B cell (primary cell): ENCODE data around the gene KRTAP12-4. TPM values are rescaled to one million over a fixed set of nuclear protein-coding genes. Genes with fewer than 3 reads are reported as not detected.
"Not testable (repeated sequence)": the region's sequence is repeated elsewhere in the genome, so short reads cannot be mapped to it uniquely, and the experiment has no call there.

Experiments used
- ATAC-seq: fragments of 200-7000 bp; cut with Tn5 transposase; one replicate; pipeline ENCODE4 v1.10.0; 2021; ENCODE audit warnings: low read depth, mild to moderate bottlenecking, moderate number of reproducible peaks, moderate library complexity
- CTCF ChIA-PET: fragments of 350-600 bp; sonication (Branson Sonifier 250); formaldehyde crosslinking; loops from one replicate; lab custom pipeline; 2021; ENCODE audit warnings: antibody characterized with exemption, inconsistent platforms; lab: Charles Lee
- POLR2A ChIA-PET: fragments of 350-600 bp; sonication (Branson Sonifier 250); formaldehyde crosslinking; loops from one replicate; lab custom pipeline; 2021; ENCODE audit warnings: antibody characterized with exemption; lab: Charles Lee
- DNase-seq: peaks from one replicate; pipeline ENCODE4 v3.0.0; 2013
- H2AFZ ChIP-seq: 2 replicates; pipeline ENCODE4 v1.6.1; 2012; ENCODE audit warnings: mild to moderate bottlenecking, low read depth, low read length; ENCODE audit not compliant: insufficient read depth, poor library complexity, severe bottlenecking
- H3K27ac ChIP-seq, 2 donors: 1 replicate in 1 of 2; 2 replicates in 1 of 2; pipeline ENCODE4 v1.5.1; 2012 to 2013; ENCODE audit warnings: low read length in 2 of 2, mild to moderate bottlenecking in 2 of 2, moderate library complexity in 1 of 2
- H3K27me3 ChIP-seq, 4 experiments: fragments of 200-600 bp in 1 of 4; sonication (generic) in 1 of 4; replicated peaks in 1 of 4; 1 replicate in 2 of 4; 2 replicates in 2 of 4; pipeline versions ENCODE4 v1.6.1 to v1.7.0; 2013 to 2016; ENCODE audit warnings: low read length in 3 of 4, mild to moderate bottlenecking in 2 of 4, mixed read lengths in 1 of 4, moderate library complexity in 1 of 4; ENCODE audit not compliant: insufficient read depth in 4 of 4, control insufficient read depth in 3 of 4; ENCODE audit errors: control extremely low read depth in 1 of 4
- H3K36me3 ChIP-seq, 2 experiments: replicated peaks in 1 of 2; 1 replicate in 1 of 2; 2 replicates in 1 of 2; pipeline versions ENCODE4 v1.6.1 to v1.7.1; 2013; ENCODE audit warnings: low read length in 1 of 2; ENCODE audit not compliant: insufficient read depth in 2 of 2, control insufficient read depth in 1 of 2; ENCODE audit errors: control extremely low read depth in 1 of 2, extremely low read depth in 1 of 2
- H3K4me1 ChIP-seq, 2 donors: fragments of 200-600 bp in 1 of 2; sonication (generic) in 1 of 2; 1 replicate in 1 of 2; 2 replicates in 1 of 2; pipeline versions ENCODE4 v1.5.1 to v1.6.1; 2013 to 2017; ENCODE audit warnings: low read length in 2 of 2; ENCODE audit not compliant: control insufficient read depth in 2 of 2, insufficient read depth in 2 of 2
- H3K4me2 ChIP-seq: replicated peaks from 2 replicates; pipeline ENCODE3; 2012; ENCODE audit warnings: mild to moderate bottlenecking, low read depth, low read length; ENCODE audit not compliant: poor library complexity, severe bottlenecking
- H3K4me3 ChIP-seq, 5 experiments: fragments of 200-600 bp in 1 of 5; sonication (generic) in 1 of 5; 1 replicate in 3 of 5; 2 replicates in 2 of 5; pipeline versions ENCODE4 v1.5.1 to v1.7.0; 2011 to 2016; ENCODE audit warnings: low read length in 4 of 5, mild to moderate bottlenecking in 4 of 5, low read depth in 2 of 5, control low read depth in 1 of 5, moderate library complexity in 1 of 5; ENCODE audit not compliant: insufficient read depth in 1 of 5; ENCODE audit errors: control extremely low read depth in 1 of 5, extremely low read depth in 1 of 5
- H3K79me2 ChIP-seq: fragments of 200-600 bp; sonication (generic); one replicate; pipeline ENCODE4 v1.6.0; 2016; ENCODE audit warnings: low read length; ENCODE audit not compliant: control insufficient read depth, insufficient read depth
- H3K9ac ChIP-seq: fragments of 200-600 bp; sonication (generic); 2 replicates; pipeline ENCODE4 v1.6.1; 2017; ENCODE audit warnings: mild to moderate bottlenecking, low read length, moderate library complexity
- H3K9me3 ChIP-seq, 3 donors: one replicate each; pipeline versions ENCODE4 v1.6.1 to v1.7.1; 2013; ENCODE audit warnings: low read length in 2 of 3; ENCODE audit not compliant: control insufficient read depth in 2 of 3, insufficient read depth in 1 of 3; ENCODE audit errors: control extremely low read depth in 1 of 3
- H4K20me1 ChIP-seq: 2 replicates; pipeline ENCODE4 v1.6.0; 2012; ENCODE audit warnings: mild to moderate bottlenecking, low read length; ENCODE audit not compliant: insufficient read depth, control insufficient read depth, poor library complexity, severe bottlenecking
- H3K27ac Mint-ChIP-seq: one replicate; pipeline ENCODE4 v1.8.0; 2021; ENCODE audit warnings: mixed read lengths
- H3K27me3 Mint-ChIP-seq: one replicate; pipeline ENCODE4 v1.8.0; 2021; ENCODE audit warnings: mixed read lengths
- H3K4me1 Mint-ChIP-seq: one replicate; pipeline ENCODE4 v1.8.0; 2021; ENCODE audit warnings: mixed read lengths
- H3K4me3 Mint-ChIP-seq: one replicate; pipeline ENCODE4 v1.8.0; 2021; ENCODE audit warnings: mixed read lengths
- H3K9me3 Mint-ChIP-seq: one replicate; pipeline ENCODE4 v1.8.0; 2022; ENCODE audit warnings: mixed read lengths; ENCODE audit not compliant: insufficient read depth
- EZH2 ChIP-seq: IDR thresholded peaks from 2 replicates; pipeline ENCODE4 v1.6.1; 2012; ENCODE audit warnings: borderline replicate concordance, low read depth, mild to moderate bottlenecking, moderate library complexity, low read length; ENCODE audit not compliant: insufficient read depth, poor library complexity, severe bottlenecking
- WGBS: methylation state at CpG from one replicate; pipeline ENCODE4 v1.1.5; 2013; ENCODE audit warnings: missing lambda C conversion rate; ENCODE audit not compliant: insufficient coverage; 5-methylcytosine and 5-hydroxymethylcytosine counted together
- intact Hi-C: fragments of 100-400 bp; cut with micrococcal nuclease; formaldehyde crosslinking; loops from one replicate; pipeline ENCODE4 v1.10.0; 2022
- polyA plus RNA-seq: library from polyadenylated mRNA; depleted of rRNA; stranded (reverse); fragments of >200 nt; gene quantifications from 2 replicates; pipeline ENCODE4 v1.2.3, GENCODE V29; 2012
- total RNA-seq, 2 donors: library from RNA; stranded (reverse); fragments of 120-200 nt in 1 of 2; gene quantifications; 1 replicate in 1 of 2; 2 replicates in 1 of 2; pipeline versions ENCODE4 v1.2.3 to v1.2.4, GENCODE V29; 2013 to 2022
- TF ChIP-seq, protein P1 (sequence below): fragments of 200-600 bp; IDR thresholded peaks from one replicate; pipeline ENCODE4 v1.8.0; 2022; ENCODE audit warnings: antibody characterized with exemption, mild to moderate bottlenecking

KRTAP12-4 gene
- total and polyA plus RNA-seq, 2 donors (not counting 1 experiment from before 2014, with no cell fraction given), result not detected

DNA sequence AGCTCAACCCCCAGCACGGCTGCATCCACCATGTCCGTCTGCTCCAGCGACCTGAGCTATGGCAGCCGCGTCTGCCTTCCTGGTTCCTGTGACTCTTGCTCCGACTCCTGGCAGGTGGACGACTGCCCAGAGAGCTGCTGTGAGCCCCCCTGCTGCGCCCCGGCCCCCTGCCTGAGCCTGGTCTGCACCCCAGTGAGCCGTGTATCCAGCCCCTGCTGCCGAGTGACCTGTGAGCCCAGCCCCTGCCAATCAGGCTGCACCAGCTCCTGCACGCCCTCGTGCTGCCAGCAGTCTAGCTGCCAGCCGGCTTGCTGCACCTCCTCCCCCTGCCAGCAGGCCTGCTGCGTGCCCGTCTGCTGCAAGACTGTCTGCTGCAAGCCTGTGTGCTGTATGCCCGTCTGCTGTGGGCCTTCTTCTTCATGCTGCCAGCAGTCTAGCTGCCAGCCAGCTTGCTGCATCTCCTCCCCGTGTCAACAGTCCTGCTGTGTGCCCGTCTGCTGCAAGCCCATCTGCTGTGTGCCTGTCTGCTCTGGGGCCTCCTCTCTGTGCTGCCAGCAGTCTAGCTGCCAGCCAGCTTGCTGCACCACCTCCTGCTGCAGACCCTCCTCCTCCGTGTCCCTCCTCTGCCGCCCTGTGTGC, 42.8 kb upstream of the KRTAP12-4 start, which contains the start of gene KRTAP10-12:
Gene KRTAP10-12, plus strand, starts transcription at position 1 of the 639 bp plus-strand sequence. Its CDS starts 30 bp downstream, at position 31.
- H3K4me1 ChIP-seq, ATAC-seq, H3K4me3 ChIP-seq, DNase-seq, H3K4me2 ChIP-seq, H3K4me3 Mint-ChIP-seq, H3K4me1 Mint-ChIP-seq, H3K9me3 ChIP-seq, intact Hi-C loops, H3K9me3 Mint-ChIP-seq, H4K20me1 ChIP-seq, H3K79me2 ChIP-seq, H3K36me3 ChIP-seq, H2AFZ ChIP-seq, CTCF ChIA-PET, POLR2A ChIA-PET, H3K9ac ChIP-seq, H3K27ac Mint-ChIP-seq, H3K27ac ChIP-seq: not testable (repeated sequence)
- H3K27me3 ChIP-seq, result peaks cover 0 to 35% (median 8%) of the 10 kb centered on the region in 4 experiments
- WGBS, result 56% methylated on average over 13 of the region's 21 CpGs
- peaks cover 54% of the 10 kb centered on the region for H3K27me3 Mint-ChIP-seq

DNA sequence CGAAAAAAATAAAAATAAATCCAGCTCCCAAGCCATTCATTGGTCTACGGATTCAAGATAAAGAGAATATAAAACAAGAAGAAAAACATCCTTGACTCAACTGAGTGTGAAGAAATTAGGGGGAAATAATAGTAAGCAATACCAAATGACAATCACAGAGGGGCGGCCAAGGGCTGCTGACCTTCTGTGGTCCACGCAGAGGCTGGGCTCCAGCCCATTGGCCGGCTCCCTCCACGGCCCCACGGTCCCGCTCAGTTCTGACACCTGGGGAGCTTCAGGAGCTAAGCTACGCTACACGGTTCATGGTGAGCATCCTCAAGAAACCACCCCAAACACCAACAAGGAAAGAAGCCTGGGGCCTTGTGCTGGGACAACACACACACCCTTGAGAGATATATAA, 42.1 kb upstream of the KRTAP12-4 start:
- Histone ChIP-seq H2AFZ (no peak overlapping the region), H3K27ac (no peak overlapping the region), H3K4me2 (no peak overlapping the region), H3K9ac (no peak overlapping the region), H3K27me3 (peaks cover 0 to 29% (median 8%) of the 10 kb centered on the region in 4 experiments), H4K20me1 (no peaks in the 10 kb centered on the region), H3K4me1 (no peaks in the 10 kb centered on the region), H3K79me2 (no peaks in the 10 kb centered on the region), H3K9me3 (peaks cover 4 to 10% (median 8%) of the 10 kb centered on the region in 3 donors), H3K36me3 (no peaks in the 10 kb centered on the region), H3K4me3 (no peak overlapping the region)
- peaks cover 12% of the 10 kb centered on the region for H3K9me3 Mint-ChIP-seq
- TF ChIP-seq EZH2, result no peak
- TF ChIP-seq, protein P1, sequence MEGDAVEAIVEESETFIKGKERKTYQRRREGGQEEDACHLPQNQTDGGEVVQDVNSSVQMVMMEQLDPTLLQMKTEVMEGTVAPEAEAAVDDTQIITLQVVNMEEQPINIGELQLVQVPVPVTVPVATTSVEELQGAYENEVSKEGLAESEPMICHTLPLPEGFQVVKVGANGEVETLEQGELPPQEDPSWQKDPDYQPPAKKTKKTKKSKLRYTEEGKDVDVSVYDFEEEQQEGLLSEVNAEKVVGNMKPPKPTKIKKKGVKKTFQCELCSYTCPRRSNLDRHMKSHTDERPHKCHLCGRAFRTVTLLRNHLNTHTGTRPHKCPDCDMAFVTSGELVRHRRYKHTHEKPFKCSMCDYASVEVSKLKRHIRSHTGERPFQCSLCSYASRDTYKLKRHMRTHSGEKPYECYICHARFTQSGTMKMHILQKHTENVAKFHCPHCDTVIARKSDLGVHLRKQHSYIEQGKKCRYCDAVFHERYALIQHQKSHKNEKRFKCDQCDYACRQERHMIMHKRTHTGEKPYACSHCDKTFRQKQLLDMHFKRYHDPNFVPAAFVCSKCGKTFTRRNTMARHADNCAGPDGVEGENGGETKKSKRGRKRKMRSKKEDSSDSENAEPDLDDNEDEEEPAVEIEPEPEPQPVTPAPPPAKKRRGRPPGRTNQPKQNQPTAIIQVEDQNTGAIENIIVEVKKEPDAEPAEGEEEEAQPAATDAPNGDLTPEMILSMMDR, result no peak
- 100% methylated on average over 1 of the region's 10 CpGs for WGBS
- intact Hi-C loops, result no loop called here
- no peak overlapping the region for H3K27ac Mint-ChIP-seq
- no peak overlapping the region for H3K4me3 Mint-ChIP-seq
- ChIA-PET CTCF (no interaction called here), POLR2A (no interaction called here)
- ATAC-seq (no peak), DNase-seq (no peak)
- peaks cover 52% of the 10 kb centered on the region for H3K27me3 Mint-ChIP-seq
- no peaks in the 10 kb centered on the region for H3K4me1 Mint-ChIP-seq
